K562 (cell line): ENCODE data around the gene TTLL11. TPM values are rescaled to one million over a fixed set of nuclear protein-coding genes. Genes with fewer than 3 reads are reported as not detected.
A peak's percentile ranks its signal among the peaks of the same experiment; 100 is the strongest.

Experiments used
- ARHGAP35 ChIP-seq: fragments of 450-650 bp; IDR thresholded peaks from 2 replicates; pipeline ENCODE4 v1.6.1; 2018; ENCODE audit not compliant: partially characterized antibody
- ARNT ChIP-seq, 2 experiments: fragments of 450-650 bp; IDR thresholded peaks; 2 replicates each; pipeline ENCODE4 v1.6.1; 2016; ENCODE audit warnings: mild to moderate bottlenecking in 1 of 2
- BDP1 ChIP-seq: IDR thresholded peaks from 3 replicates; pipeline ENCODE4 v1.6.1; 2011; ENCODE audit not compliant: insufficient read length, insufficient read depth
- BRD4 ChIP-seq: fragments of 200-600 bp; sonication (generic); IDR thresholded peaks from 2 replicates; pipeline ENCODE4 v1.6.1; 2017; ENCODE audit warnings: inconsistent platforms
- CBX8 ChIP-seq: fragments of 200-600 bp; sonication (generic); IDR thresholded peaks from 2 replicates; pipeline ENCODE4 v1.6.1; 2012; ENCODE audit warnings: borderline replicate concordance, mixed run types, low read depth, mild to moderate bottlenecking, moderate library complexity, mixed read lengths, low read length, control low read depth, inconsistent platforms; ENCODE audit not compliant: poor library complexity, severe bottlenecking; ENCODE audit errors: extremely low read depth
- DDX20 ChIP-seq: fragments of 450-650 bp; IDR thresholded peaks from 2 replicates; pipeline ENCODE4 v1.6.1; 2016; ENCODE audit warnings: missing genetic modification characterization, low read depth, mild to moderate bottlenecking, missing compliant biosample characterization, moderate library complexity
- DMBX1 ChIP-seq: fragments of 250-450 bp; sonication (Bioruptor Pico); IDR thresholded peaks from 2 replicates; pipeline ENCODE4 v1.8.0; 2022; ENCODE audit warnings: inconsistent platforms, mild to moderate bottlenecking, moderate library complexity, borderline replicate concordance
- HNRNPLL ChIP-seq: fragments of 200-400 bp; formaldehyde crosslinking; IDR thresholded peaks from 2 replicates; pipeline ENCODE4 v1.6.1; 2017; ENCODE audit warnings: low read length, low read depth, mild to moderate bottlenecking; ENCODE audit not compliant: poor library complexity, severe bottlenecking
- KLF10 ChIP-seq: fragments of 250-450 bp; sonication (Bioruptor Pico); IDR thresholded peaks from 2 replicates; pipeline ENCODE4 v1.6.1; 2021; ENCODE audit warnings: matching md5 sums
- NCOA1 ChIP-seq: fragments of 450-650 bp; IDR thresholded peaks from 2 replicates; pipeline ENCODE4 v1.6.1; 2016; ENCODE audit warnings: low read depth
- NCOA6 ChIP-seq: fragments of 450-650 bp; IDR thresholded peaks from 2 replicates; pipeline ENCODE4 v1.6.1; 2017; ENCODE audit warnings: mild to moderate bottlenecking
- NUFIP1 ChIP-seq: fragments of 450-650 bp; IDR thresholded peaks from 2 replicates; pipeline ENCODE4 v1.6.1; 2018; ENCODE audit not compliant: partially characterized antibody
- POLR2AphosphoS5 ChIP-seq: IDR thresholded peaks from 2 replicates; pipeline ENCODE4 v1.6.1; 2011; ENCODE audit warnings: mild to moderate bottlenecking, low read depth, low read length, moderate library complexity; ENCODE audit not compliant: control insufficient read depth, insufficient read depth
- POLR3G ChIP-seq: IDR thresholded peaks from 2 replicates; pipeline ENCODE4 v1.6.1; 2011; ENCODE audit not compliant: insufficient read length, insufficient replicate concordance; ENCODE audit errors: extremely low read depth
- PRPF4 ChIP-seq: fragments of 200-400 bp; formaldehyde crosslinking; IDR thresholded peaks from one replicate; pipeline ENCODE4 v1.6.1; 2017; ENCODE audit warnings: low read length, low read depth, mild to moderate bottlenecking; ENCODE audit not compliant: insufficient read depth, poor library complexity, severe bottlenecking
- SMAD3 ChIP-seq: fragments of 450-650 bp; formaldehyde crosslinking; conservative IDR thresholded peaks from 2 replicates; pipeline ENCODE4 v1.4.0; 2020; ENCODE audit warnings: mild to moderate bottlenecking
- SMARCE1 ChIP-seq: fragments of 450-650 bp; IDR thresholded peaks from 2 replicates; pipeline ENCODE4 v1.7.1; 2016; ENCODE audit warnings: mild to moderate bottlenecking
- TAF1 ChIP-seq: IDR thresholded peaks from 2 replicates; pipeline ENCODE4 v1.6.1; 2011; ENCODE audit warnings: mild to moderate bottlenecking, low read length, moderate library complexity; ENCODE audit not compliant: insufficient read depth, control insufficient read depth, severe bottlenecking; ENCODE audit errors: extremely low read depth
- TCF7 ChIP-seq: sonication (generic); IDR thresholded peaks from 2 replicates; pipeline ENCODE4 v1.6.1; 2016; ENCODE audit warnings: antibody characterized with exemption, borderline replicate concordance
- TCFL5 ChIP-seq: fragments of 250-450 bp; sonication (Bioruptor Pico); conservative IDR thresholded peaks from 2 replicates; pipeline ENCODE4 v1.6.1; 2021; ENCODE audit warnings: mild to moderate bottlenecking, moderate library complexity, matching md5 sums
- ZKSCAN8 ChIP-seq: fragments of 200-800 bp; sonication (Bioruptor generic); IDR thresholded peaks from 2 replicates; pipeline ENCODE4 v1.6.1; 2016; ENCODE audit warnings: missing genetic modification characterization, missing compliant biosample characterization
- ZNF274 ChIP-seq: IDR thresholded peaks from 2 replicates; pipeline ENCODE4 v1.6.1; 2011; ENCODE audit warnings: low read depth, mild to moderate bottlenecking, low read length, moderate library complexity, borderline replicate concordance
- ZNF583 ChIP-seq: fragments of 250-450 bp; sonication (Bioruptor Pico); IDR thresholded peaks from 2 replicates; pipeline ENCODE4 v1.4.0; 2020
- ZNF668 ChIP-seq: fragments of 250-450 bp; sonication (Bioruptor Pico); IDR thresholded peaks from 2 replicates; pipeline ENCODE4 v1.8.0; 2022; ENCODE audit warnings: mild to moderate bottlenecking, inconsistent platforms
- polyA plus RNA-seq, 8 experiments: library from polyadenylated mRNA; depleted of rRNA in 4 of 8; stranded (reverse) in 5 of 8; unstranded in 3 of 8; fragments of >200 nt; fragmentation: Nextera tagmentation in 2 of 8; fragmentation: Illumina TruSeq in 1 of 8; extraction: Ambion mirVana in 2 of 8; extraction: Trizol in 1 of 8; gene quantifications; 2 replicates each; pipeline versions ENCODE4 v1.2.1 to v1.2.3, GENCODE V29; 2011 to 2014; ENCODE audit warnings: inconsistent platforms in 1 of 8, missing spikeins in 1 of 8
- total RNA-seq, 7 experiments: library from RNA; depleted of rRNA in 6 of 7; stranded (reverse); fragments of >200 nt in 6 of 7; fragmentation: Illumina TruSeq in 2 of 7; extraction: Trizol in 2 of 7; gene quantifications; 2 replicates each; pipeline versions ENCODE4 v1.2.1 to v1.2.3, GENCODE V29; 2011 to 2021; ENCODE audit warnings: low replicate concordance in 1 of 7
- TF ChIP-seq, protein P1 (sequence below): fragments of 450-650 bp; IDR thresholded peaks from 2 replicates; pipeline ENCODE4 v1.6.1; 2016
- TF ChIP-seq, protein P2 (sequence below): fragments of 450-650 bp; formaldehyde crosslinking; IDR thresholded peaks from 2 replicates; pipeline ENCODE4 v1.4.0; 2020; ENCODE audit warnings: mild to moderate bottlenecking, mixed read lengths
- TF ChIP-seq, protein P3 (sequence below): fragments of 450-650 bp; formaldehyde crosslinking; IDR thresholded peaks from 2 replicates; pipeline ENCODE4 v1.4.0; 2020; ENCODE audit warnings: mild to moderate bottlenecking

The TTLL11 gene
- total and polyA plus RNA-seq, 9 of the 15 experiments (the other 6 are each of a cell fraction or from before 2014, with no cell fraction given) = 0.83 to 4.4 (median 2.7) TPM

DNA sequence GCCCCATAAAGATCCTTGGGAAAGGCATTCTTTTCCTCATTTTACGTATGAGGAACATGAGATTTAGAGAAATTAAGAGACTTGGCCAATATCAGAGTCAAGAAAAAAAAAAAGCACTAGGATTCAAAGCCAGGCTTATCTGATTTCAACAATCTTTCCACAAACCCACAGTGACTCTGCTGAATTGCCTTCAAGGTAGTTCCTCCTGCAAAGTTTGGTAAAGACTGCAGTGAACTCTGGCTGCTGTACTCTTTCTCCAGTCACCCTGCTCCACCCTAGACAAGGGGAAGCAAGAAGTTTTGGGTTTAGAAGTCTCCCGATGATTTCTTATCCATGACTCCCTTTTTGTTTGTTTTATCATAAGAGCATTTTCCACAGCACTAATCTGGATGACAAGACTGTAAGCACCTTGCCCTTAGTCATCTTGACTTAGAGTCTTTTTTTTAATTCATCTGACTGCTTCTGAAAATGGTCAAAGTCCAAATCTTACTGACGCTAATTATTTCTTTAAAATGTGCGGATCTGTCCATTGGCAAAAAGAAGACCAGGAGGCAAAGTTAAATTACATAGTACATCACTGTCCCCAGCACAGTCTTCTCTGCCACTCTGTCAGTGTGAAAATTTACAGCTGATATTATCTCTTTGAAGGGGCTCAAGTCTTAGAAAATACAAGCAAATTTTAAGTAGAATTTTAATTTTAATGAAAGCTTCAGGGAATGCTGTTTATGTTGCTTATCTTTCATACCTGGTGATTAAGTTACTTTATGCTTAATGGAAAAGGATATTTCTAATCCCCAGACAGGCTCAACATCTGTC, 180.1 kb downstream of the TTLL11 start (continued):
- TF ChIP-seq, protein P1, sequence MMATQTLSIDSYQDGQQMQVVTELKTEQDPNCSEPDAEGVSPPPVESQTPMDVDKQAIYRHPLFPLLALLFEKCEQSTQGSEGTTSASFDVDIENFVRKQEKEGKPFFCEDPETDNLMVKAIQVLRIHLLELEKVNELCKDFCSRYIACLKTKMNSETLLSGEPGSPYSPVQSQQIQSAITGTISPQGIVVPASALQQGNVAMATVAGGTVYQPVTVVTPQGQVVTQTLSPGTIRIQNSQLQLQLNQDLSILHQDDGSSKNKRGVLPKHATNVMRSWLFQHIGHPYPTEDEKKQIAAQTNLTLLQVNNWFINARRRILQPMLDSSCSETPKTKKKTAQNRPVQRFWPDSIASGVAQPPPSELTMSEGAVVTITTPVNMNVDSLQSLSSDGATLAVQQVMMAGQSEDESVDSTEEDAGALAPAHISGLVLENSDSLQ = peak; percentile 77
- TF ChIP-seq CBX8 = no peak
- TF ChIP-seq, protein P2, sequence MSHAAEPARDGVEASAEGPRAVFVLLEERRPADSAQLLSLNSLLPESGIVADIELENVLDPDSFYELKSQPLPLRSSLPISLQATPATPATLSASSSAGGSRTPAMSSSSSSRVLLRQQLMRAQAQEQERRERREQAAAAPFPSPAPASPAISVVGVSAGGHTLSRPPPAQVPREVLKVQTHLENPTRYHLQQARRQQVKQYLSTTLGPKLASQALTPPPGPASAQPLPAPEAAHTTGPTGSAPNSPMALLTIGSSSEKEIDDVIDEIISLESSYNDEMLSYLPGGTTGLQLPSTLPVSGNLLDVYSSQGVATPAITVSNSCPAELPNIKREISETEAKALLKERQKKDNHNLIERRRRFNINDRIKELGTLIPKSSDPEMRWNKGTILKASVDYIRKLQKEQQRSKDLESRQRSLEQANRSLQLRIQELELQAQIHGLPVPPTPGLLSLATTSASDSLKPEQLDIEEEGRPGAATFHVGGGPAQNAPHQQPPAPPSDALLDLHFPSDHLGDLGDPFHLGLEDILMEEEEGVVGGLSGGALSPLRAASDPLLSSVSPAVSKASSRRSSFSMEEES (CRISPR knock-in tag) = no peak
- TF ChIP-seq ZNF274 = no peak
- no peak for TF ChIP-seq ZNF668 (CRISPR knock-in tag)
- TF ChIP-seq HNRNPLL = no peak
- no peak for TF ChIP-seq BRD4
- TF ChIP-seq DMBX1 (CRISPR knock-in tag) = no peak
- no peak for TF ChIP-seq ZKSCAN8 (CRISPR knock-in tag)
- no peak for TF ChIP-seq NUFIP1
- TF ChIP-seq ARHGAP35 = no peak
- TF ChIP-seq, protein P3, sequence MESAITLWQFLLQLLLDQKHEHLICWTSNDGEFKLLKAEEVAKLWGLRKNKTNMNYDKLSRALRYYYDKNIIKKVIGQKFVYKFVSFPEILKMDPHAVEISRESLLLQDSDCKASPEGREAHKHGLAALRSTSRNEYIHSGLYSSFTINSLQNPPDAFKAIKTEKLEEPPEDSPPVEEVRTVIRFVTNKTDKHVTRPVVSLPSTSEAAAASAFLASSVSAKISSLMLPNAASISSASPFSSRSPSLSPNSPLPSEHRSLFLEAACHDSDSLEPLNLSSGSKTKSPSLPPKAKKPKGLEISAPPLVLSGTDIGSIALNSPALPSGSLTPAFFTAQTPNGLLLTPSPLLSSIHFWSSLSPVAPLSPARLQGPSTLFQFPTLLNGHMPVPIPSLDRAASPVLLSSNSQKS (CRISPR knock-in tag) = no peak
- TF ChIP-seq DDX20 (tag) = no peak
- no peak for TF ChIP-seq NCOA6
- TF ChIP-seq POLR2AphosphoS5 = no peak
- no peak for TF ChIP-seq TCF7
- TF ChIP-seq SMAD3 (CRISPR knock-in tag) = no peak
- TF ChIP-seq ARNT (IDR thresholded peaks at IDR 0.05) = no peak
- no peak for TF ChIP-seq TCFL5 (CRISPR knock-in tag)
- no peak for TF ChIP-seq TAF1
- TF ChIP-seq BDP1 = no peak
- TF ChIP-seq PRPF4 = no peak
- no peak for TF ChIP-seq NCOA1
- TF ChIP-seq KLF10 (CRISPR knock-in tag) = no peak
- no peak for TF ChIP-seq ZNF583 (CRISPR knock-in tag)
- peak; percentile 76; the same call in 1 of the 2 replicates for TF ChIP-seq SMARCE1
- TF ChIP-seq POLR3G = no peak
